NCI-H2196 treated with DMSO at 0.1 percent for 48 hours (cell line): ENCODE data around the gene SPATA18.
"Not testable (repeated sequence)": the region's sequence is repeated elsewhere in the genome, so short reads cannot be mapped to it uniquely, and the experiment has no call there.

Experiments used
- DNase-seq: peaks from one replicate; lab custom pipeline; 2025; ENCODE audit not compliant: unreplicated experiment; lab: John Stamatoyannopoulos, UW

Gene SPATA18

DNA sequence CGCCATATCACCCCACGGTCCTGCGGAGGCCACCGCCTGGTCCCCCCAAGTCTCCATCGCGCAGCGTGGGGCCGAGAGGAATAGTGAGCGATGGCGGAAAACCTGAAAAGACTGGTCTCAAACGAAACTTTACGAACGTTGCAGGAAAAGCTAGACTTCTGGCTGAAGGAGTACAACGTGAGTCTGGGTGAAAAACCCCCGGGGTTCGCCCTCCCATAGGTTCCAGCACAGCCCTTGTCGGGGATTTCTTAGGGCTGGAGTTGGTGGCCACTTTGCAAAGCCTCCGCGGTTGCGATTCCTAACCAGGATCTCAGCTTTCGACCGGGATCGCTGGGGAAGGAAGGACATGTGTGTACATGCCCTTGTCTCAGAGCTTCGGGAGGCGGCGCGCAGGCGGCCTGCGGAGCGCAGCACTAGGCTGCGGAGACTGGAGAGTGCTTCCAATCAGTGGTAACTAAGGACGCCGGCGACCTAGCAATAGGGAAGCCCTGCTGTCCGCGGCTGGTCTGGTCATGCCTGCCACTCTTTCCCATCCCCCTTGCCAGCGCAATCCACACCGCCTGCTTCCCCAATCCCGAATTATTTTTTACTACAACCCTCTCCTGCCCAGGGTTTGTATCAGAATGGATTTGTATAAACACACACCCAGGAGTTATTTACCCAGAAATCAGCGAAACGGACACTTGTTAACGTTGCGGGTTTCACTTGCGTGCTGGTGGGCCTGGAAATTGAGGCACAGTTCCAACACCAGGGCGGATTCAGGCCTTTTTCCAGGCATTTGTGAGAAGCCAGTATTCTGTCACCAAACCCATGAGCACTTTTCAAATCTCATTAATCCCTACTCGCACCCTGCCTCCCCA, 741 bp downstream of the SPATA18 start:
- DNase-seq: no peak

DNA sequence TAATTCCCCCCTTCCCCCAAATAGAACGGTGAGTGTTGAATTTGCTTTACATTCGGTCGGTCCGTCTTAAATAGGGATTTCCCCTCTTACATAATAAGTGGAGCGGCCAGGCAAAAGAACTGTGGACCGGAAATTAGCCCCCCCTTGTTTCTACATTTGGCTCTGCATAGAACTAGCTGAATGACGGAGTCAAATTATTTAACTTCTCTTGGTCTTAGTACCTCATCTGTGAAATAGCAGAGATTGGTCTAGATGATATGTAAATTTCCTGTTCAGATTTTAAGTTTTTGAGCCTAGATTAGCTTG, 1.3 kb downstream of the SPATA18 start:
- no peak for DNase-seq

DNA sequence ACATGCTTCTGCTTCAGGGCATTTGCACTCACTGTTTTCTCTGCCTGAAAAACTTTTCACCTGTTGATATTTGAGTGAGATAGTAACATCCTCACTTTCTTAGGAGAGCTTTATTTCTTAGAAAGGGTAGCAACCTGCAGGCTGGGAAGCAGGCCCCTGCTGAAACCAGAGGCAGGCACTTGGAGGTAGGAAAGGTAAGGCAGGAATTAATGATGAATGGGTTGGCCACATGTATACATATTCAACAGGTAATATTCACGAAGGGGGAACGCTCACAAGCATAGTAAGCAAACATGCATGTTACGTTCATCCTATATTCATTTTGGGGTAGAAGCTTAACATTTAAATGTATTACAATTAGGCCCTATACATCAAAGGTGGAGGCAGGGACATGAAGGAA, 3.1 kb downstream of the SPATA18 start:
- no peak for DNase-seq

DNA sequence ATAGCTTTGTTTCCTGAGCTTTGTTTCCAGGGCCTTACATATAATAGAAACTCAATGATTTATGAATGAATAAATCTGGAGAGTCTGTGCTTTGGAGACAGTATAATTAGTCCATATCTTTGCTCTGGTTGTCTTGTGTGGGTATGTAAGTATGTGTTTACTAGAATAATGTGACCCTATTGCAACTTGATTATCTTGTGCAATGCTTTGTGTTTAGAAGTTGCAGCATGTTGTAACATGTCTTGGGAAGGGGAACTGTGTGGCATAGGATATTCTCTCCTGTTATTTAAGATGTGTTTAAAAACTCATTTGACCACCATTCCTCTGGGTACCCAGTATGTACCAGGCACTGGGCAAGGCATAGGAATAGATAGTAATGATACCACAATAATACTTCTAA, 6.1 kb downstream of the SPATA18 start:
- no peak for DNase-seq

DNA sequence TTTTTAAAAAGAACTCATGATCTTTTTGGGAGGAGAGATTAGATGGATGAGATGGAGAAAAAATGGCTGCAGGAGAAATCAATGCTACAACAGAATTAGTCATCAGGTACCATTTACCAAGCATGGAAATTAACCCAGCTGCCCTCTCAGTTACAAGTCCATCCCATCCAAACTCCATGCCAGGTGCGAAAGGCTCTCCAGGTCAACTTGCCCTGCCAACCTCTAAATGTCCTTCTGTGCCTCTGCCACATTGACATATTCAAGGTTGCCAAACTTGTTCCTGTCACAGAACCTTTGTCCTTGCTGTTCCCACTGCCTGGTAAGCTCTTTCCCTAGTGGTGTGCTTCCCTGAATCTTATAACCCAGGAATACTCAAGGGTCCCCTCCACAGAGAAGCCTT, 7.2 kb downstream of the SPATA18 start:
- DNase-seq: no peak

DNA sequence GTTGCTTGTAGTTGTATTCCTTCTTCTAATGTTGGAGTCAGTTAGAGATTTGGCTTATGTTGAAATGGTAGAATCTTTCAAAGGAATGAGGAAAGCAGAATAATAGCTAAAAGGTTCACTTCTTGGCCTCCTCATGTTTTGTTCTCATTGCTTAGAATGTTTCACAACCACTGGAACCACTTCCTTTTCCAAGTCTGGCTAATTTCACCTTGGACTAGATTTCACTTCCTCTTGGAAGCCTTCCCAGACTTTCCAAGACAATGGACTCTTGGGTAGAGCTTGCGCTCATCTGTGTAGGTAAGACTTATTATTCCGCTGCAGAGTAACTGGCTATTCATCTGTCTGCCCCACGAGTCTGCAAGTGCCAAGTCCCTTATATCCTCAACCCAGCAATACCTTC, 8.3 kb downstream of the SPATA18 start:
- DNase-seq: no peak

DNA sequence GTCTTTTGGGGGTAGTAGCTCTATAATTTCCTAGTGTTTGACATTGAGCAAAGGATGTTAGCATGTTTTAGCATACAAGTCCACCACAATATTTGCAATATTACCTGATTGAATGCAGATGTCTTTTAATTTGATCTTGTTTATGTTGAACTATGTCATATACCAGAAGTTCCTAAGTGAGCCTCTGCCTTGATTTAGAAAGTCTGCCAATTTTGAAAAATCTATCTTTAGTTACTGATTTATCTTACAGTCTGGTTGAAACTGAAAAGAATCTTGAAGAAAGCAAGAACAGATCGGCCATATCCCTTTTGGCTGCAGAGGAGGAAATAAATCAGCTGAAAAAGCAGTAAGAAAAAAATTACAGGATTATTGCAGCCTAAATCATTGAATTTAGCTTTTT, 18.5 kb downstream of the SPATA18 start:
- DNase-seq: no peak

DNA sequence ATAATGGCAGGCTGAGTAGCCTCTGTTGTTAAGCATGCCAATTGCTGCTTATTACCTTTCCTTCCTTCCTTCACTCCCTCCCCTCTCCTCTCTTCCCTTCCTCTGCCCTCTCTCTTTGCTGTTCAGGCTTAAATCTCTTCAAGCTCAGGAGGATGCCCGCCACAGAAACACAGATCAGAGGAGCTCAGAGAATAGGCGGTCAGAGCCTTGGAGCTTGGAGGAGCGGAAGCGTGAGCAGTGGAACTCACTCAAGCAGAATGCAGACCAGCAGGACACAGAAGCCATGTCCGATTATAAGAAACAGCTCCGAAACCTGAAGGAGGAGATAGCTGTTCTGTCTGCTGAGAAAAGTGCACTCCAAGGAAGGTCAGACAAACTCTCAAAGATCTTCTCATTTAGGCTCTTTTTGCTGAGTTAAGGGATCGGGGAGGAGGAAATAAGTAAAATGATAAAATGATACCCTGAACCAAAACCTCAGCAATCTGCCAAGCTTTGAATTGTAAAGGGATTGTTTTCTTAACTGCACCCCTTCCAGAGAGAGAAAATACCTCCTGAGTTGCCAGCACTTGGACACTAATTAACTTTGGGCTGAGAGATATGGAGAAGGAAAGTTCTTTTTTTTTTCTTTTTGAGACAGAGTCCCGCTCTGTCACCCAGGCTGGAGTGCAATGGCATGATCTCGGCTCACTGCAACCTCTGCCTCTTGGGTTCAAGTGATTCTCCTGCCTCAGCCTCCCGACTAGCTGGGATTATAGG, 20.9 kb downstream of the SPATA18 start:
- no peak for DNase-seq

DNA sequence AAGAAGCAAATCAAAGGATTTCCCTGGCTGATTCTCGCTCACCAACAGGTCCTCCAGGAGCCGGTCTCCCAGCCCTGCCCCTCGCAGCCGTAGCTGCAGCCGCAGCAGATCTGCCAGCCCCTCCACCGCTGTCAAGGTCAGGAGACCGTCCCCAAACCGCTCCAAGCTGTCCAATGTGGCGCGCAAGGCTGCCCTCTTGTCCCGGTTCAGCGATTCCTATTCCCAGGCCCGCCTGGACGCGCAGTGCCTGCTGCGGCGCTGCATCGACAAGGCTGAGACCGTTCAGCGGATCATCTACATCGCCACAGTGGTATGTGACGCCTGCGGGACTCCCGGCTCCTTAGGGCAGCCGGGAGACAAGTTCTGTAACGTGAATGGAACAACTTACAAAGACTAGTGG, 25.6 kb downstream of the SPATA18 start:
- DNase-seq: no peak

DNA sequence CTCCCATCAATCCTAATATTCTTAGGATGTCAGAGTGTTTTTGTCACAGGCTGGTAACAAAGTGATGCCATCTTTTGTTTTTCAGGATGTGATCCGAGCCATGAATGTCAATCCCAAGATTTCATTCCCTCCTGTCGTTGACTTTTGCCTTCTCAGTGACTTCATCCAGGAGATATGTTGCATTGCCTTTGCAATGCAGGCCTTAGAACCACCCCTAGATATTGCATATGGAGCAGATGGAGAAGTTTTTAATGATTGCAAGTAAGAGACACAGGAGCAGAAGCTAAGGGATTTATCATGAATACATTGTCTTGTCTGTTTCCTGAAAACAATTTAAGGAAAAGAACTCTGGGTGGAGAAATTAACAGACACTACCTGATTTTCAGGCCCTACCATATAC, 28.6 kb downstream of the SPATA18 start:
- no peak for DNase-seq

DNA sequence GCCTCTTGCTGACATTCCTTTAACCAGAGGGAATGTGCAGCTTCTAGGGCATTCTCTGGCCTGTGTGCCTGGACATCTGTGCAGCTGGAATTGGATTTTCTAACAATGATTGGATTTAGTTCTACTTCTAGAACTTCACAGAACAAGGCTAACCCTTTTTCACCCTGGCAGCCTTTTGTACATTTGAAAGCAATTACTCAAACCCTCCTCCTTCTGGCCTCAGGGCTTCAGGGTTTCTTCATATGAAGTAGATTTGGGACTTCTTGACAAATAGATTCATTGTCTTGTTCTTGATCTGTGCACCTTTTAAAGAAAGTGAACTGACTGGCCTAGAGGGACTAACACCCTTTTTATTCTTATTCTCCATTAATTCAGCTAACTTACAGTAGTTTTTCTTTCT, 30.1 kb downstream of the SPATA18 start:
- no peak for DNase-seq

DNA sequence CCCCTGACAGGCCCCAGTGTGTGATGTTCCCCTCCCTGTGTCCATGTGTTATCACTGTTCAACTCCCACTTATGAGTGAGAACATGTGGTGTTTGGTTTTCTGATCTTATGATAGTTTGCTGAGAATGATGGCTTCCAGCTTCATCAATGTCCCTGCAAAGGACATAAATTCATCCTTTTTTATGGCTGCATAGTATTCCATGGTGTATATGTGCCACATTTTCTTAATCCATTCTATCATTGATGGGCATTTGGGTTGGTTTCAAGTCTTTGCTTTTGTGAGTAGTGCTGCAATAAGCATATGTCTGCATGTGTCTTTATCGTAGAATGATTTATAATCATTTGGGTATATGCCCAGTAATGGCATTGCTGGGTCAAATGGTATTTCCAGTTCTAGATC, 35.3 kb downstream of the SPATA18 start:
- DNase-seq: not testable (repeated sequence)

DNA sequence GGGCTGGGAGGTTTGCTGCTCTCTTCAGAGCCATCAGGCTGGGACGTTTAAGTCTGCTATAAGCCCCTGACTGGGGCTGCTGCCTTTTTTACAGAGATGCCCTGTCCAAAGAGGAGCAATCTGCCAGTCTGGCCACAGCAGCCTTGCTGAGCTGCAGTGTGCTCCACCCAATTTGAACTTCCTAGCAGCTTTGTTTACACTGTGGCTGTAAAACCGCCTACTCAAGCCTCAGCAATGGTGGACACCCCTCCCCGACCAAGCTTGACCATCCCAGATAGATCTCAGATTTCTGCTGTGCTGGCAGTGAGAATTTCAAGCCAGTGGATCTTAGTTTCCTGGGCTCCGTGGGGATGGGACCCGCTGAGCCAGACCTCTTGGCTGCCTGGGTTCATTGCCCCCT, 40.7 kb downstream of the SPATA18 start:
- no peak for DNase-seq

DNA sequence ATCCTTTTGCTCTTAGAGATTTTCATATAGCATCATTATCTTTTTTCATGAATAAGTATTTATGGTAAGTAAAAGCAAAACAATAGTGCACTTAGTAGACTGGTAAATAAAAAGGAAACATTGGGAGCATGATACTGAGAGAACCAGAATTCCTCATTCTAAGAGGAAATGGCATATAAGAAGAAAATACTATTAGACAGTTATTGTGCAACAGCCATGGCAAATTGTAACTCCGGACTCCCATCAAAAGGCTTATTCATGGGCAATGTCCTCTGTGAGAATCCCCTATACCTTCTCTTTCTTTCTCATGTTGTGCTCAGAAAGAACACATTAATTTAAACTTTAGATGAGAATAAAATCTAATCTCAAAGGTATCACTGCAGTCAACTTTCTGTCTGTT, 42.4 kb downstream of the SPATA18 start:
- no peak for DNase-seq

DNA sequence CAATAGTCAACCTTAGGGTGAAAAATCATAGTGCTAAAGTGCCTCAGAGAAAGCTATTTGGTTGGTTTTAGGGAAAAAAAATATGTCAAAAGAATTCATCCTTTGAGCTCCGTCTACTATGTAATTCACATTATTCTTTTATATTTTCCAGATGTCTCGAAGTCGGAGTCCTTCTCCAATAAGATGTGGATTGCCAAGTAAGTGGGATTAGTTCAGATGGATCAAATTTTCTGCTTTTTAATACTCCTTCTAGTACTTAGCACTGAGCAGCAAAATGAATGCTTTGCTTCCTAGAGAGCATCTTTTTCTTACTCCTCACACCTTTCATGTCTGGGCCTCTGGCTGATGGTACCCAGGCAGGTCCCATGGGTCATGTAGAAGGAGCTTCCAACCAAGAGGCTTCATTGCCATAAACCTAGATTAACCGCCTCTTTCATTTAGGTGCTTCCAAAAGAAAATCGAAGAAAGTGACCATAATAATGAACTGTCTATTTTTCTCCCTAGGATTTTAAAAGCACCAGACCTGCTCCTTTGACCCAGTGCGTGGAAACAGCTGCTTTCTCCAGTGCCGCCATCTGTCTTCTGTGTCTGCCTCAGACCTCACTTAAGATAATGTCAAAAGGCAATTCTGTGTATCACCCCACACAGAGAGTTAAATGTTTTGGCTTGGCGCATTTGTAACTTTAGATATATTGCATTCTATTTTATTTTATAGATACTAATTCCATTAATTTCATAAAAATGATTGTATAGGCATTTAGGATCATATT, 43.5 kb downstream of the SPATA18 start:
- DNase-seq: no peak

DNA sequence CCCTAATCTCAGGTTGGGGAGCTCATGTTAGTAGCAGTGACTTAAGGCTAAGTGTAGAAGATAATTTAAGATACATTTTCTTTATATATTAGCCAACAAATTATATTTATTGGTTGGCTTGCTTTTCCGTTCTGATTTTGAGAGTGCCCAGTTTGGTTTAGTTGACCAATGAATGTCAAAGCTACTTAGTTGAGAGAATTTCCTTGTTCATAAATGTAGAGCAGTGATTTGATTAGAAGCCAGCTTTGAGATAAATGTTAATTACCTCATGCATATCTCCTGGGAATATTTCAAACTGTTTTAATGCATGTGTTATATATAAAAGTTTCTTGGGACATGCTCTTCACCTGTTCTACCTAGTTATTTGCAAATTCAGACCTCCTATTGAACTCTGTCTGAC, 44.3 kb downstream of the SPATA18 start:
- DNase-seq: no peak

DNA sequence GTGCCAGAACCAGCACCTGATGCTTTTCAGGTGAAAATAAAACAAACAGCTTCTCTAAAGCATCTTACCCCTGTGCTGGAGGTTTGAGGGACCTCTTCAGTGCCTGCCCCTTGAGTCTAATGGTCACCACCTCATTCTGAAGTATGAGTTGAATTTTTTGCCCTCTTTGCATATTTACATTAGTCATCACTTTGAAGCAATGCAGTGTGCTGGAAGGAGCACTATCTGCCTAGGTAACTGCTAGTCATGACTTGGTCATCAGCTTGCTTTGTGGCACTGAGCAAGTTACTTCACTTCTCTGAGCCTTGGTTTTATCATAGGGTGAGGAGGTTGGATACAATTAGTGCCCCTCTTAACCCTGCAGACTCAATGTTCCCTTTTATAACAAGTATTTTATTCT, 44.9 kb downstream of the SPATA18 start:
- DNase-seq: no peak

DNA sequence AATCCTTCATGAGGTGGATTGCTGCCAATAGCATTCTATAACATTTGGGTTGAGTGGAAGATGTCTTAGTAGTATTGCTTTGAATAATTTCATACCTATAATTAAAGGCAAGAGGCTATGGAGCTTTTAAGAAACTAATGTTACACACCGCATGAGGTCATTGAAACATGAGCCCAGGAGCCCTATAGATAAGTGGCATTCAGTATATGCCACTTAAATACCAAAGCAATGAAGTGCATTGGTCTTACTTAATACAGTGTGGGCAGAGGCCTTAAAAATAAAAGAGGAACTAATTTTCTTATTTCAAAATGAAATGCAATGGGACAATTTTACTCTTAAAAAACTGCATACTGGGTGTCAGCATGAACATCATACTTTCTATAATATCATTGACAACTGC, 47.5 kb downstream of the SPATA18 start:
- no peak for DNase-seq

DNA sequence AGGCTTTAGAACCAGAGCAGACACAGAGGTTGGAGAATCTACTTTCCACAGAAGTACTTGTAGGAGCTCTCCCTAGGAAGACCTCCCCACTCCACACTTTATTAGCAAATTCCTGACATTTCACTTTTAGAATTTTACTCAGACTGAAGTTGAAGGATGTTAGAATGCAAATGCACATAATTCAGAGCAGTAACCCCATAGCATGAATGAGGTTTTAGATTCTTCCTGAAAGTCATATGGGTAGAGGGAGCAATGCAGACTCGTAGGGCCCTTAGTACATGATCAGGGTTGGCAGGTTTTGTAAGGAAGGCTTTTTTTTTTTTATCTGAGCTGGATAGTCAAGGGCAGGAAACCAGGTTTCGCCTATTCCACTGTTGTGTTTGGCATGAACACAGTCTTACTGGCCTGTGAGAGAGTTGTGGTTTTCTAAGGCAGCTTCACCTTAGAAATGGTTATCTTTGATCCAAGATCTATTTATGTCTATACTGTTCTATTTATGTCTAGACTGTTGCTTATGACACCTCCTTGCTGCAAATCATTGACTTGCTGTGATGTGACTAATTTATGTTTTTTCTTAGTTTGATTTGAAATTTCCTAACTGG, 48.9 kb downstream of the SPATA18 start:
- no peak for DNase-seq

DNA sequence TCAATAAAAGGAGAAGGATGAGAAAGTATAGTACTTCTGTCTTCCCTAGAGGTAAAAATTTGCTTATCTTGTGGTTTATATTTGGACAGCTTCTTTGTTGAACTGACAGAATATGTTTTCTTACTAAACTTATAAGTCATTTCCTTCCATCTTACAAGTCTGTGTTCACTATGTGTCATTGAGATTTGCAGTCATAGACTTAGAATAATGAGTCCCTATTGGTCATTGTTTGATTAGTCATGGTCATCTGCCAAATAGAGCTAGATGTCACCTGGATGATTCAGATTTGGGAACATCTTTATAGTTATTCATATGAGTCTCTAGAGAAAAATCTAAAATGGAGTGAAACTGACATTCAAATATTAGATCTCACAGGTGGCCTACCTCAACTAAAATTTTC, 51.5 kb downstream of the SPATA18 start:
- no peak for DNase-seq

DNA sequence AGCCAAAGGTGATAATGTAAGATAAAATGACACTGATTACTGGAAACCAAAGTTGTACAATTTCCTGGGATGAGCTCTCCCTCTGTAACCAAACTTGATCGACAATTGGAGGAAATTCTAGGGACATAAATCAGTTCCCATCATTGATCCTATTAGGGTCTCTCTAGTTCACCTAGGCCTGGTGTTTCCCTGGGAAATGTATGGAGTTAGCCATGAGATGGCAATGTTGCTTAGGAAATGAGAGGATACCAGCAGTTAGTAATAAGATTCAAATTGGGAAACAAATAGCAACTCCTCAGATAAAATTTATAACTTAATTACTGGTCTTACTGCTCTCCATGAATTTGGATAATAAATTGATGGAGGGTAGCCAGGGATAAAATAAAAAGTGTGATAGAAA, 52.2 kb downstream of the SPATA18 start:
- no peak for DNase-seq

DNA sequence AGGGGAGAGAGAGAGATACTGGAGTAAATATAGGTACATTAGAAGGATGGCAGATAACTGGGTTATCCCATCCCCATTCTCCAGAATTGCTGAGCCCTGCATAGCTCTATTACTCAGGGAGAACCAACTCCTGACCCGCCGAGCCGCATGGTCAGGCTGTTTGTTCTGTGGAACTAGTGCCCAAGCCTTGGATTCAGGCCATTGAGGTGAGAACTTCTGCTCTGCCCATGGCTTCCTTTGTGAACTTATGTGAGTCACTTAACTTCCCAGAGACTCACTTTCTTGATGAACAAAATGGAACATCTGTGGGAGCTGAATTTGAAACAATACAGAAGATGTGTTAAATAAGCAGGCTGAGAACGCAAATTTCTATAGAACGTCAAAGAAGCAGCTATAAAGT, 54.2 kb downstream of the SPATA18 start:
- DNase-seq: no peak
